WTC11 (cell line): ENCODE results near the gene KDM5A. TPM values are rescaled to one million over a fixed set of nuclear protein-coding genes. Genes with fewer than 3 reads are reported as not detected.

Experiments
- ATAC-seq: fragments of 200-7000 bp; cut with Tn5 transposase; 2 replicates; pipeline ENCODE4 v1.10.0; 2021; ENCODE audit warnings: mild to moderate bottlenecking, moderate library complexity
- CTCF ChIA-PET: fragments of 300-600 bp; sonication (Branson Sonifier 250); formaldehyde crosslinking; loops from one replicate; lab custom pipeline; 2021; ENCODE audit warnings: antibody characterized with exemption; lab: Charles Lee
- POLR2A ChIA-PET: fragments of 350-600 bp; sonication (Branson Sonifier 250); formaldehyde crosslinking; loops from one replicate; lab custom pipeline; 2021; ENCODE audit warnings: antibody characterized with exemption; lab: Charles Lee
- DNase-seq: peaks from one replicate; pipeline ENCODE4 v3.0.0; 2021; ENCODE audit warnings: low spot score
- H3K27ac Mint-ChIP-seq: 2 replicates; pipeline ENCODE4 v1.8.0; 2021; ENCODE audit warnings: mixed read lengths
- H3K27me3 Mint-ChIP-seq: 2 replicates; pipeline ENCODE4 v1.8.0; 2021; ENCODE audit warnings: low read depth, mild to moderate bottlenecking, moderate library complexity, mixed read lengths
- H3K36me3 Mint-ChIP-seq: 2 replicates; pipeline ENCODE4 v1.8.0; 2021; ENCODE audit warnings: mixed read lengths
- H3K4me1 Mint-ChIP-seq: 2 replicates; pipeline ENCODE4 v1.8.0; 2022; ENCODE audit warnings: mixed read lengths
- H3K4me3 Mint-ChIP-seq: 2 replicates; pipeline ENCODE4 v1.8.0; 2021; ENCODE audit warnings: mild to moderate bottlenecking, moderate library complexity, mixed read lengths
- H3K9me3 Mint-ChIP-seq: 2 replicates; pipeline ENCODE4 v1.8.0; 2021; ENCODE audit warnings: mixed read lengths
- AFF4 ChIP-seq: sonication (generic); formaldehyde crosslinking; IDR thresholded peaks from 2 replicates; pipeline ENCODE4 v1.8.1; 2023; ENCODE audit warnings: mild to moderate bottlenecking, missing genetic modification reagents, borderline replicate concordance
- ATF3 ChIP-seq: sonication (generic); formaldehyde crosslinking; conservative IDR thresholded peaks from 2 replicates; pipeline ENCODE4 v1.8.1; 2022; ENCODE audit warnings: mild to moderate bottlenecking, missing genetic modification reagents
- CREM ChIP-seq: sonication (generic); formaldehyde crosslinking; IDR thresholded peaks from 2 replicates; pipeline ENCODE4 v1.8.1; 2022; ENCODE audit warnings: mild to moderate bottlenecking, missing genetic modification reagents, moderate library complexity
- ERG ChIP-seq: fragments of 250-450 bp; sonication (Bioruptor Pico); IDR thresholded peaks from 2 replicates; pipeline ENCODE4 v1.8.0; 2021; ENCODE audit warnings: mild to moderate bottlenecking
- GTF2I ChIP-seq: fragments of 250-450 bp; sonication (Bioruptor Pico); conservative IDR thresholded peaks from 2 replicates; pipeline ENCODE4 v1.4.0; 2021; ENCODE audit warnings: mild to moderate bottlenecking
- IRF1 ChIP-seq: sonication (generic); formaldehyde crosslinking; IDR thresholded peaks from 2 replicates; pipeline ENCODE4 v1.8.0; 2023; ENCODE audit warnings: missing genetic modification reagents
- MLX ChIP-seq: sonication (generic); formaldehyde crosslinking; IDR thresholded peaks from 2 replicates; pipeline ENCODE4 v1.8.1; 2023; ENCODE audit warnings: mild to moderate bottlenecking, missing genetic modification reagents, moderate library complexity
- NFATC4 ChIP-seq: fragments of 250-450 bp; sonication (Bioruptor Pico); IDR thresholded peaks from 2 replicates; pipeline ENCODE4 v1.9.0; 2021; ENCODE audit warnings: mild to moderate bottlenecking
- NR3C1 ChIP-seq: sonication (generic); formaldehyde crosslinking; conservative IDR thresholded peaks from 2 replicates; pipeline ENCODE4 v1.8.1; 2023; ENCODE audit warnings: low read depth, mild to moderate bottlenecking, missing genetic modification reagents
- RORB ChIP-seq: fragments of 250-450 bp; sonication (Bioruptor Pico); IDR thresholded peaks from 2 replicates; pipeline ENCODE4 v1.9.0; 2021; ENCODE audit warnings: mild to moderate bottlenecking
- TCF7 ChIP-seq: sonication (generic); formaldehyde crosslinking; IDR thresholded peaks from 2 replicates; pipeline ENCODE4 v1.8.0; 2022; ENCODE audit warnings: mild to moderate bottlenecking, low read depth, missing genetic modification reagents, moderate library complexity
- USF2 ChIP-seq: sonication (generic); formaldehyde crosslinking; IDR thresholded peaks from 2 replicates; pipeline ENCODE4 v1.8.1; 2023; ENCODE audit warnings: mild to moderate bottlenecking, missing genetic modification reagents, moderate library complexity
- ZNF121 ChIP-seq: sonication (generic); formaldehyde crosslinking; IDR thresholded peaks from 2 replicates; pipeline ENCODE4 v1.8.0; 2023; ENCODE audit warnings: missing genetic modification reagents
- ZNF219 ChIP-seq: sonication (generic); formaldehyde crosslinking; IDR thresholded peaks from 2 replicates; pipeline ENCODE4 v1.8.0; 2023; ENCODE audit warnings: missing genetic modification reagents, mild to moderate bottlenecking, borderline replicate concordance
- ZNF512 ChIP-seq: sonication (generic); formaldehyde crosslinking; IDR thresholded peaks from 2 replicates; pipeline ENCODE4 v1.8.1; 2022; ENCODE audit warnings: missing genetic modification reagents, borderline replicate concordance
- ZSCAN18 ChIP-seq: fragments of 250-450 bp; sonication (Bioruptor Pico); IDR thresholded peaks from 2 replicates; pipeline ENCODE4 v2.1.2; 2022; ENCODE audit warnings: mild to moderate bottlenecking, moderate library complexity
- total RNA-seq: library from RNA; stranded (reverse); gene quantifications from 3 replicates; pipeline ENCODE4 v1.2.3, GENCODE V29; 2021

The KDM5A gene
- total RNA-seq, 1 experiment from 2014 or later, result 57.6 TPM

GRCh38 chr12:359091-359490 lies 30.0 kb downstream of the KDM5A start:
- Mint-ChIP-seq H3K27me3 (no peaks in the 10 kb centered on the region), H3K27ac (no peak overlapping the region), H3K4me1 (no peaks in the 10 kb centered on the region), H3K4me3 (no peak overlapping the region), H3K36me3 (peaks cover 78% of the 10 kb centered on the region), H3K9me3 (peaks cover 24% of the 10 kb centered on the region)
- ATAC-seq, result no peak
- CTCF ChIA-PET, result no interaction called here
- POLR2A ChIA-PET, result no interaction called here
- no peak for TF ChIP-seq NFATC4 (CRISPR knock-in tag)
- TF ChIP-seq MLX (CRISPR knock-in tag), result no peak
- no peak for TF ChIP-seq ERG (CRISPR knock-in tag)
- no peak for TF ChIP-seq NR3C1
- no peak for TF ChIP-seq ZSCAN18 (CRISPR knock-in tag)
- TF ChIP-seq CREM, result no peak
- no peak for TF ChIP-seq TCF7 (CRISPR knock-in tag)
- no peak for TF ChIP-seq IRF1 (CRISPR knock-in tag)
- TF ChIP-seq USF2 (CRISPR knock-in tag), result no peak
- no peak for TF ChIP-seq ZNF121 (CRISPR knock-in tag)
- TF ChIP-seq ZNF512 (CRISPR knock-in tag), result no peak
- TF ChIP-seq ATF3 (CRISPR knock-in tag), result no peak
- no peak for TF ChIP-seq ZNF219 (CRISPR knock-in tag)
- TF ChIP-seq RORB, result no peak
- TF ChIP-seq GTF2I (CRISPR knock-in tag), result no peak
- no peak for TF ChIP-seq AFF4 (CRISPR knock-in tag)
- no peak for DNase-seq
